Mammary epithelial cell (primary cell): ENCODE results near the gene ADAMTS18.

ENCODE experiments used
- CTCF ChIP-seq, 2 donors: IDR thresholded peaks in 1 of 2; conservative IDR thresholded peaks in 1 of 2; 2 replicates each; pipeline ENCODE4 v1.5.1; 2011 to 2012; ENCODE audit warnings: inconsistent platforms in 2 of 2, low read length in 2 of 2, mild to moderate bottlenecking in 2 of 2, control low read depth in 1 of 2, low read depth in 1 of 2; ENCODE audit not compliant: insufficient read depth in 1 of 2; ENCODE audit errors: extremely low read depth in 1 of 2
- EZH2 ChIP-seq: IDR thresholded peaks from 2 replicates; pipeline ENCODE4 v1.6.1; 2012; ENCODE audit warnings: low read length, inconsistent platforms, borderline replicate concordance

- TF ChIP-seq CTCF (conservative IDR thresholded peaks at IDR 0.05 in 1 of 2, IDR thresholded peaks at IDR 0.05 in 1 of 2; ENCODE audit: extremely low read depth in 1 of 2, insufficient read depth in 1 of 2, low read depth in 1 of 2, low read length in 2 of 2) (no peak), EZH2 (no peak)
These were observed 163.1 kb downstream of the ADAMTS18 start for GRCh38 chr16:77271532-77272426.
